HEK293 (cell line): Measurements from ENCODE around the gene CYB561A3.
A peak's percentile ranks its signal among the peaks of the same experiment; 100 is the strongest.

Source experiments
- BCL11B ChIP-seq: fragments of 450-650 bp; formaldehyde crosslinking; IDR thresholded peaks from 2 replicates; pipeline ENCODE4 v1.5.1; 2016; ENCODE audit warnings: low read depth, missing biosample characterization, missing genetic modification characterization
- FEZF1 ChIP-seq: fragments of 450-650 bp; formaldehyde crosslinking; IDR thresholded peaks from 2 replicates; pipeline ENCODE4 v1.5.1; 2016; ENCODE audit warnings: missing biosample characterization, missing genetic modification characterization
- HOXA7 ChIP-seq: sonication (generic); formaldehyde crosslinking; IDR thresholded peaks from 2 replicates; pipeline ENCODE4 v1.8.1; 2022; ENCODE audit warnings: missing genetic modification reagents, borderline replicate concordance
- HOXC10 ChIP-seq: sonication (generic); formaldehyde crosslinking; IDR thresholded peaks from 2 replicates; pipeline ENCODE4 v1.8.1; 2023; ENCODE audit warnings: mild to moderate bottlenecking, missing genetic modification reagents
- KLF10 ChIP-seq: fragments of 450-650 bp; IDR thresholded peaks from 2 replicates; pipeline ENCODE4 v1.5.1; 2018; ENCODE audit warnings: missing biosample characterization, mild to moderate bottlenecking, missing genetic modification characterization
- RBAK ChIP-seq: fragments of 450-650 bp; formaldehyde crosslinking; IDR thresholded peaks from 2 replicates; pipeline ENCODE4 v1.5.1; 2016; ENCODE audit warnings: missing biosample characterization, missing genetic modification characterization
- SP2 ChIP-seq: fragments of 450-650 bp; formaldehyde crosslinking; IDR thresholded peaks from 2 replicates; pipeline ENCODE4 v1.5.1; 2016; ENCODE audit warnings: missing biosample characterization, missing genetic modification characterization
- WT1 ChIP-seq: fragments of 450-650 bp; formaldehyde crosslinking; IDR thresholded peaks from 2 replicates; pipeline ENCODE4 v1.5.1; 2016; ENCODE audit warnings: missing biosample characterization, missing genetic modification characterization
- ZBTB21 ChIP-seq: fragments of 450-650 bp; formaldehyde crosslinking; IDR thresholded peaks from 2 replicates; pipeline ENCODE4 v1.5.1; 2017; ENCODE audit warnings: missing biosample characterization, missing genetic modification characterization
- ZBTB48 ChIP-seq: fragments of 450-650 bp; formaldehyde crosslinking; IDR thresholded peaks from 2 replicates; pipeline ENCODE4 v1.5.1; 2016; ENCODE audit warnings: missing biosample characterization, missing genetic modification characterization
- ZBTB7A ChIP-seq: fragments of 450-650 bp; formaldehyde crosslinking; IDR thresholded peaks from 2 replicates; pipeline ENCODE4 v1.5.1; 2016; ENCODE audit warnings: low read depth, missing biosample characterization, missing genetic modification characterization
- ZFHX2 ChIP-seq: fragments of 450-650 bp; formaldehyde crosslinking; conservative IDR thresholded peaks from 2 replicates; pipeline ENCODE4 v1.5.1; 2016; ENCODE audit warnings: missing biosample characterization, missing genetic modification characterization
- ZNF26 ChIP-seq: fragments of 450-650 bp; formaldehyde crosslinking; IDR thresholded peaks from 2 replicates; pipeline ENCODE4 v1.5.1; 2016; ENCODE audit warnings: missing biosample characterization, missing genetic modification characterization
- ZNF311 ChIP-seq: fragments of 450-650 bp; formaldehyde crosslinking; IDR thresholded peaks from 2 replicates; pipeline ENCODE4 v1.5.1; 2017; ENCODE audit warnings: missing biosample characterization, missing genetic modification characterization, borderline replicate concordance
- ZNF350 ChIP-seq: fragments of 450-650 bp; formaldehyde crosslinking; IDR thresholded peaks from 2 replicates; pipeline ENCODE4 v1.5.0; 2017; ENCODE audit warnings: missing biosample characterization, mild to moderate bottlenecking, missing genetic modification characterization
- ZNF362 ChIP-seq: fragments of 450-650 bp; formaldehyde crosslinking; IDR thresholded peaks from 2 replicates; pipeline ENCODE4 v1.5.1; 2016; ENCODE audit warnings: missing biosample characterization, missing genetic modification characterization
- ZNF366 ChIP-seq: fragments of 450-650 bp; formaldehyde crosslinking; conservative IDR thresholded peaks from 2 replicates; pipeline ENCODE4 v1.5.1; 2016; ENCODE audit warnings: missing biosample characterization, missing genetic modification characterization
- ZNF37A ChIP-seq: fragments of 450-650 bp; IDR thresholded peaks from 2 replicates; pipeline ENCODE4 v1.5.1; 2018; ENCODE audit warnings: missing biosample characterization, missing genetic modification characterization
- ZNF416 ChIP-seq: fragments of 450-650 bp; formaldehyde crosslinking; IDR thresholded peaks from 2 replicates; pipeline ENCODE4 v1.5.1; 2016; ENCODE audit warnings: missing biosample characterization, missing genetic modification characterization
- ZNF501 ChIP-seq: fragments of 450-650 bp; formaldehyde crosslinking; IDR thresholded peaks from 2 replicates; pipeline ENCODE4 v1.5.1; 2016; ENCODE audit warnings: missing biosample characterization, missing genetic modification characterization
- ZNF629 ChIP-seq: fragments of 450-650 bp; formaldehyde crosslinking; IDR thresholded peaks from 2 replicates; pipeline ENCODE4 v1.5.1; 2017; ENCODE audit warnings: missing biosample characterization, missing genetic modification characterization
- ZNF639 ChIP-seq: fragments of 450-650 bp; formaldehyde crosslinking; IDR thresholded peaks from 2 replicates; pipeline ENCODE4 v1.5.1; 2016; ENCODE audit warnings: missing biosample characterization, missing genetic modification characterization
- ZNF660 ChIP-seq: fragments of 450-650 bp; IDR thresholded peaks from 2 replicates; pipeline ENCODE4 v1.5.1; 2018; ENCODE audit warnings: missing biosample characterization, mild to moderate bottlenecking, missing genetic modification characterization
- ZNF692 ChIP-seq: fragments of 450-650 bp; formaldehyde crosslinking; IDR thresholded peaks from 2 replicates; pipeline ENCODE4 v1.5.1; 2016; ENCODE audit warnings: missing biosample characterization, missing genetic modification characterization
- ZSCAN16 ChIP-seq: fragments of 450-650 bp; formaldehyde crosslinking; IDR thresholded peaks from 2 replicates; pipeline ENCODE4 v1.5.1; 2016; ENCODE audit warnings: missing biosample characterization, missing genetic modification characterization
- ZSCAN30 ChIP-seq: fragments of 450-650 bp; IDR thresholded peaks from 2 replicates; pipeline ENCODE4 v1.5.1; 2018; ENCODE audit warnings: missing biosample characterization, mild to moderate bottlenecking, missing genetic modification characterization, moderate library complexity
- ZXDB ChIP-seq: fragments of 450-650 bp; formaldehyde crosslinking; IDR thresholded peaks from 2 replicates; pipeline ENCODE4 v1.5.1; 2016; ENCODE audit warnings: missing biosample characterization, missing genetic modification characterization
- TF ChIP-seq, protein P1 (sequence below): fragments of 450-650 bp; formaldehyde crosslinking; IDR thresholded peaks from 2 replicates; pipeline ENCODE4 v1.5.1; 2016; ENCODE audit warnings: missing biosample characterization, missing genetic modification characterization
- TF ChIP-seq, protein P2 (sequence below): fragments of 450-650 bp; formaldehyde crosslinking; IDR thresholded peaks from 2 replicates; pipeline ENCODE4 v1.5.1; 2016; ENCODE audit warnings: missing biosample characterization, missing genetic modification characterization, low read depth
- TF ChIP-seq, protein P3 (sequence below): fragments of 450-650 bp; IDR thresholded peaks from 2 replicates; pipeline ENCODE4 v1.5.1; 2018; ENCODE audit warnings: missing biosample characterization, mild to moderate bottlenecking, missing genetic modification characterization

CYB561A3 gene

DNA sequence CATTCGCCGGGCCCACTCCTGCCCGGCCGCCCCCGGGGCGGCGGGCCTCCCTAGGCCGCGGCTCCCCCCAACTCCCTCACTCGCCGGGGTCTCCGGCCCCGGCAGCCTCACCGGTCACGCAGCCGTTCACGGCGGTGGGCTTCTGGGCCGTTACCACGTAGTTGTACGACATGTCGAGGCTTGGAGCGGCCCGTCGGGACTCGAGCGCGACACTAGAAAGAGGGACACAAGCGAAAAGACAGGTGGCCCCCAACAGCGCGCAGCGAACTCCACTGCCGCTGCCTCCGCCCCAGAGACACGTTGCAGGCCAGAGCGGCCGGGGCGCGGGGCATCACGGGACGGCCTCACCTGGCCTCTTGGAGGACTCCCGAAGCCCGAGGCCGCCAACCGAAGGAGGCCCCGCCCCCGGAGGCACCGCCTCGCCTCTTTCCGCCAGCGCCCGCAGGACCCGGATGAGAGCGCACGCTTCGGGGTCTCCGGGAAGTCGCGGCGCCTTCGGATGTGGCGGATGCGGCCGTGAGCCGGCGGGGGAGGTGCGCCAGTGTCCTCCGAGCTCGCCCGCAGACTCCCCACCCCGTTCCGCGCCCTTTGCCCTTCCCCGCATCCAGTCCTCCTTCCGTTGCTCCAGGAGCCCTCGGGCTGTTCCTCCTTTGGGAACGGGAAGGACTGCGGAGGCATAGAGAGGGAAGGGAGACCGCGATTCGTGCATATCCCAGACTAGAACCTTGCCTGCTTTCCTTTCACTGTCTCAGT lies 28.7 kb downstream of the CYB561A3 start, which contains the start of the genes DDB1 and TKFC (continued):
- TF ChIP-seq, protein P1, sequence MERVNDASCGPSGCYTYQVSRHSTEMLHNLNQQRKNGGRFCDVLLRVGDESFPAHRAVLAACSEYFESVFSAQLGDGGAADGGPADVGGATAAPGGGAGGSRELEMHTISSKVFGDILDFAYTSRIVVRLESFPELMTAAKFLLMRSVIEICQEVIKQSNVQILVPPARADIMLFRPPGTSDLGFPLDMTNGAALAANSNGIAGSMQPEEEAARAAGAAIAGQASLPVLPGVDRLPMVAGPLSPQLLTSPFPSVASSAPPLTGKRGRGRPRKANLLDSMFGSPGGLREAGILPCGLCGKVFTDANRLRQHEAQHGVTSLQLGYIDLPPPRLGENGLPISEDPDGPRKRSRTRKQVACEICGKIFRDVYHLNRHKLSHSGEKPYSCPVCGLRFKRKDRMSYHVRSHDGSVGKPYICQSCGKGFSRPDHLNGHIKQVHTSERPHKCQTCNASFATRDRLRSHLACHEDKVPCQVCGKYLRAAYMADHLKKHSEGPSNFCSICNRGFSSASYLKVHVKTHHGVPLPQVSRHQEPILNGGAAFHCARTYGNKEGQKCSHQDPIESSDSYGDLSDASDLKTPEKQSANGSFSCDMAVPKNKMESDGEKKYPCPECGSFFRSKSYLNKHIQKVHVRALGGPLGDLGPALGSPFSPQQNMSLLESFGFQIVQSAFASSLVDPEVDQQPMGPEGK (tag by site-specific recombination) = peak; percentile 64
- TF ChIP-seq ZNF692 (tag by site-specific recombination) = peak; percentile 41; the same call in 1 of the 2 replicates
- TF ChIP-seq ZBTB48 (tag by site-specific recombination) = no peak
- TF ChIP-seq RBAK (tag by site-specific recombination) = no peak
- TF ChIP-seq ZBTB21 (tag by site-specific recombination) = no peak
- TF ChIP-seq ZFHX2 = peak; percentile 30; the same call in 1 of the 2 replicates
- TF ChIP-seq ZNF350 (tag by site-specific recombination) = no peak
- no peak for TF ChIP-seq WT1
- peak; percentile 40; the same call in 1 of the 2 replicates for TF ChIP-seq ZNF629 (tag by site-specific recombination)
- TF ChIP-seq ZNF311 (tag by site-specific recombination) = no peak
- TF ChIP-seq ZSCAN30 (tag by site-specific recombination) = peak; percentile 26; the same call in 1 of the 2 replicates
- peak; percentile 79; the same call in 1 of the 2 replicates for TF ChIP-seq ZNF501 (tag by site-specific recombination)
- TF ChIP-seq KLF10 = no peak
- TF ChIP-seq ZNF639 = no peak
- TF ChIP-seq ZXDB (tag by site-specific recombination) = peak; percentile 78
- peak; percentile 65 for TF ChIP-seq ZNF37A (tag by site-specific recombination)
- 0 out of 2 replicates have a peak, but pooled peaks have one; percentile 12 for TF ChIP-seq ZBTB7A (tag by site-specific recombination)
- TF ChIP-seq ZSCAN16 (tag by site-specific recombination) = no peak
- TF ChIP-seq SP2 (tag by site-specific recombination) = peak; percentile 83
- peak; percentile 91; the same call in 1 of the 2 replicates for TF ChIP-seq HOXC10 (CRISPR knock-in tag)
- TF ChIP-seq, protein P2, sequence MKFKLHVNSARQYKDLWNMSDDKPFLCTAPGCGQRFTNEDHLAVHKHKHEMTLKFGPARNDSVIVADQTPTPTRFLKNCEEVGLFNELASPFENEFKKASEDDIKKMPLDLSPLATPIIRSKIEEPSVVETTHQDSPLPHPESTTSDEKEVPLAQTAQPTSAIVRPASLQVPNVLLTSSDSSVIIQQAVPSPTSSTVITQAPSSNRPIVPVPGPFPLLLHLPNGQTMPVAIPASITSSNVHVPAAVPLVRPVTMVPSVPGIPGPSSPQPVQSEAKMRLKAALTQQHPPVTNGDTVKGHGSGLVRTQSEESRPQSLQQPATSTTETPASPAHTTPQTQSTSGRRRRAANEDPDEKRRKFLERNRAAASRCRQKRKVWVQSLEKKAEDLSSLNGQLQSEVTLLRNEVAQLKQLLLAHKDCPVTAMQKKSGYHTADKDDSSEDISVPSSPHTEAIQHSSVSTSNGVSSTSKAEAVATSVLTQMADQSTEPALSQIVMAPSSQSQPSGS (tag by site-specific recombination) = no peak
- TF ChIP-seq ZNF660 = peak; percentile 54; the same call in 1 of the 2 replicates
- TF ChIP-seq HOXA7 = no peak
- TF ChIP-seq, protein P3, sequence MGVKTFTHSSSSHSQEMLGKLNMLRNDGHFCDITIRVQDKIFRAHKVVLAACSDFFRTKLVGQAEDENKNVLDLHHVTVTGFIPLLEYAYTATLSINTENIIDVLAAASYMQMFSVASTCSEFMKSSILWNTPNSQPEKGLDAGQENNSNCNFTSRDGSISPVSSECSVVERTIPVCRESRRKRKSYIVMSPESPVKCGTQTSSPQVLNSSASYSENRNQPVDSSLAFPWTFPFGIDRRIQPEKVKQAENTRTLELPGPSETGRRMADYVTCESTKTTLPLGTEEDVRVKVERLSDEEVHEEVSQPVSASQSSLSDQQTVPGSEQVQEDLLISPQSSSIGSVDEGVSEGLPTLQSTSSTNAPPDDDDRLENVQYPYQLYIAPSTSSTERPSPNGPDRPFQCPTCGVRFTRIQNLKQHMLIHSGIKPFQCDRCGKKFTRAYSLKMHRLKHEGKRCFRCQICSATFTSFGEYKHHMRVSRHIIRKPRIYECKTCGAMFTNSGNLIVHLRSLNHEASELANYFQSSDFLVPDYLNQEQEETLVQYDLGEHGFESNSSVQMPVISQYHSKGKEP = no peak
- no peak for TF ChIP-seq ZNF26 (tag by site-specific recombination)
- TF ChIP-seq ZNF366 = 0 out of 2 replicates have a peak, but pooled peaks have one; percentile 16
- no peak for TF ChIP-seq ZNF362
- TF ChIP-seq FEZF1 (tag by site-specific recombination) = peak; percentile 47
- no peak for TF ChIP-seq ZNF416
- TF ChIP-seq BCL11B = no peak
